ENCODE measurements around the gene NUCB2.

DNA sequence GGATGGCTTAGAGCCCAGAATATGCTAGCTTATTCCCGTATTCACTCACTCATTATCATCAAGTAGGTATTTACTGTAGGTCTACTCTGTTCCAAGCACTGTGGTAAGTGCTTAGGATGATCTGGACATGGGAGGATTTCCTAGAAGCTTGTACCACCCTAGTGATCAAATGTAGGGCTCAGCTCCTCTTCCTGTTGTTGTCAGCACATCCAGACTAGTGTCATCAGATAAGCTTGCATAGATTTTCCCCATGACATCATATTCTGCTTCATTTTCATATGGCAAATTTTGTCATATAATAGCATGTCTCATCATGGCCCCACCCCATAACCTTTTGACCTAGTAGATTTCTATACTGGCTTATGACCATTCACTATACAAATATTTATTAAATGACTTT, 19.3 kb upstream of the NUCB2 start:
- TF ChIP-seq, protein P1, sequence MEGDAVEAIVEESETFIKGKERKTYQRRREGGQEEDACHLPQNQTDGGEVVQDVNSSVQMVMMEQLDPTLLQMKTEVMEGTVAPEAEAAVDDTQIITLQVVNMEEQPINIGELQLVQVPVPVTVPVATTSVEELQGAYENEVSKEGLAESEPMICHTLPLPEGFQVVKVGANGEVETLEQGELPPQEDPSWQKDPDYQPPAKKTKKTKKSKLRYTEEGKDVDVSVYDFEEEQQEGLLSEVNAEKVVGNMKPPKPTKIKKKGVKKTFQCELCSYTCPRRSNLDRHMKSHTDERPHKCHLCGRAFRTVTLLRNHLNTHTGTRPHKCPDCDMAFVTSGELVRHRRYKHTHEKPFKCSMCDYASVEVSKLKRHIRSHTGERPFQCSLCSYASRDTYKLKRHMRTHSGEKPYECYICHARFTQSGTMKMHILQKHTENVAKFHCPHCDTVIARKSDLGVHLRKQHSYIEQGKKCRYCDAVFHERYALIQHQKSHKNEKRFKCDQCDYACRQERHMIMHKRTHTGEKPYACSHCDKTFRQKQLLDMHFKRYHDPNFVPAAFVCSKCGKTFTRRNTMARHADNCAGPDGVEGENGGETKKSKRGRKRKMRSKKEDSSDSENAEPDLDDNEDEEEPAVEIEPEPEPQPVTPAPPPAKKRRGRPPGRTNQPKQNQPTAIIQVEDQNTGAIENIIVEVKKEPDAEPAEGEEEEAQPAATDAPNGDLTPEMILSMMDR (optimal IDR thresholded peaks at IDR 0.05 in 1 of 3, IDR thresholded peaks at IDR 0.05 in 1 of 3, conservative IDR thresholded peaks at IDR 0.05 in 1 of 3; ENCODE audit: extremely low read depth in 1 of 3, insufficient read depth in 2 of 3, low read length in 3 of 3): no peak
- no peak for TF ChIP-seq EZH2 (IDR thresholded peaks at IDR 0.05; ENCODE audit: low read length)
